H1 (cell line): ENCODE results near the gene NUP50. TPM values are rescaled to one million over a fixed set of nuclear protein-coding genes. Genes with fewer than 3 reads are reported as not detected.

Experiments
- CTCF ChIA-PET: fragments of 300-600 bp; sonication (Branson Sonifier 250); formaldehyde crosslinking; loops from one replicate; lab custom pipeline; 2021; ENCODE audit not compliant: partially characterized antibody; lab: Charles Lee
- POLR2A ChIA-PET: fragments of 300-600 bp; sonication (Branson Sonifier 250); formaldehyde crosslinking; loops from one replicate; lab custom pipeline; 2021; ENCODE audit warnings: inconsistent platforms; ENCODE audit not compliant: partially characterized antibody; lab: Charles Lee
- DNase-seq, 2 experiments: peaks; one replicate each; pipeline versions ENCODE4 v3.0.0 to v3.0.0-alpha.2; 2010 to 2022; ENCODE audit warnings: low spot score in 2 of 2, low read depth in 1 of 2, mixed read lengths in 1 of 2
- FAIRE-seq: peaks from 2 replicates; lab custom pipeline; 2011; peaks lifted over from hg19 to GRCh38; lab: Jason Lieb, UNC
- H2AFZ ChIP-seq: 2 replicates; pipeline ENCODE4 v1.8.1; 2012; ENCODE audit warnings: low read length, inconsistent platforms
- H2AK5ac ChIP-seq: 2 replicates; pipeline ENCODE4 v1.6.1; 2013; ENCODE audit warnings: low read depth, low read length
- H2BK120ac ChIP-seq: replicated peaks from 2 replicates; pipeline ENCODE3; 2013; ENCODE audit warnings: low read depth, low read length, inconsistent platforms
- H2BK12ac ChIP-seq: 2 replicates; pipeline ENCODE4 v1.6.1; 2013; ENCODE audit warnings: low read depth, low read length
- H2BK15ac ChIP-seq: 2 replicates; pipeline ENCODE4 v1.6.1; 2013; ENCODE audit warnings: low read length
- H2BK20ac ChIP-seq: 2 replicates; pipeline ENCODE4 v1.6.1; 2013; ENCODE audit warnings: low read length
- H2BK5ac ChIP-seq: 2 replicates; pipeline ENCODE4 v1.6.1; 2013; ENCODE audit warnings: low read depth, low read length
- H3K14ac ChIP-seq: 2 replicates; pipeline ENCODE4 v1.6.1; 2013; ENCODE audit warnings: inconsistent platforms; ENCODE audit not compliant: insufficient read length
- H3K18ac ChIP-seq: 2 replicates; pipeline ENCODE4 v1.6.1; 2013; ENCODE audit warnings: low read length; ENCODE audit errors: extremely low read depth
- H3K23ac ChIP-seq: 2 replicates; pipeline ENCODE4 v1.6.1; 2013; ENCODE audit warnings: inconsistent platforms; ENCODE audit not compliant: insufficient read length
- H3K23me2 ChIP-seq: 2 replicates; pipeline ENCODE4 v1.6.1; 2013; ENCODE audit warnings: low read depth, low read length
- H3K27ac ChIP-seq: 2 replicates; pipeline ENCODE4 v1.6.1; 2011; ENCODE audit warnings: low read depth, low read length, inconsistent platforms
- H3K27me3 ChIP-seq, 4 experiments: replicated peaks in 1 of 4; 1 replicate in 1 of 4; 2 replicates in 3 of 4; pipeline versions ENCODE4 v1.6.1 to v1.8.1; 2011 to 2013; ENCODE audit warnings: low read length in 3 of 4, mild to moderate bottlenecking in 3 of 4, inconsistent platforms in 2 of 4, mixed read lengths in 2 of 4, moderate library complexity in 1 of 4; ENCODE audit not compliant: control insufficient read depth in 3 of 4, insufficient read depth in 3 of 4; ENCODE audit errors: extremely low read depth in 1 of 4
- H3K36me3 ChIP-seq, 4 experiments: 2 replicates each; pipeline versions ENCODE4 v1.6.1 to v1.8.1; 2011 to 2013; ENCODE audit warnings: mild to moderate bottlenecking in 4 of 4, low read length in 3 of 4, moderate library complexity in 2 of 4, control low read depth in 1 of 4, inconsistent platforms in 1 of 4; ENCODE audit not compliant: insufficient read depth in 4 of 4, control insufficient read depth in 2 of 4
- H3K4ac ChIP-seq: replicated peaks from 2 replicates; pipeline ENCODE3; 2013; ENCODE audit warnings: low read length, low read depth, mixed read lengths, inconsistent platforms; ENCODE audit not compliant: insufficient read length
- H3K4me1 ChIP-seq, 4 experiments: replicated peaks in 1 of 4; 1 replicate in 1 of 4; 2 replicates in 3 of 4; pipeline versions ENCODE4 v1.6.1 to v1.8.1; 2011 to 2013; ENCODE audit warnings: low read length in 3 of 4, inconsistent platforms in 2 of 4, mixed read lengths in 1 of 4; ENCODE audit not compliant: insufficient read depth in 4 of 4, control insufficient read depth in 3 of 4
- H3K4me2 ChIP-seq, 2 experiments: 2 replicates each; pipeline versions ENCODE4 v1.6.1 to v1.8.1; 2011 to 2013; ENCODE audit warnings: low read depth in 2 of 2, low read length in 2 of 2, control low read depth in 1 of 2, inconsistent platforms in 1 of 2, mild to moderate bottlenecking in 1 of 2; ENCODE audit not compliant: insufficient read depth in 1 of 2
- H3K4me3 ChIP-seq, 4 experiments: fragments of 200-600, 300-600 bp in 1 of 4; sonication (generic), shearing (Covaris generic), sonication (Bioruptor Twin) in 1 of 4; 2 replicates each; pipeline versions ENCODE4 v1.5.1 to v1.8.1; 2011 to 2016; ENCODE audit warnings: low read length in 4 of 4, low read depth in 3 of 4, control low read depth in 2 of 4, inconsistent platforms in 2 of 4, mild to moderate bottlenecking in 2 of 4, mixed read lengths in 1 of 4, moderate library complexity in 1 of 4; ENCODE audit not compliant: insufficient read depth in 2 of 4; ENCODE audit errors: extremely low read depth in 1 of 4
- H3K56ac ChIP-seq: replicated peaks from 2 replicates; pipeline ENCODE3; 2013; ENCODE audit warnings: low read depth, mild to moderate bottlenecking, mixed read lengths, low read length, inconsistent platforms; ENCODE audit not compliant: insufficient read length
- H3K79me1 ChIP-seq: 2 replicates; pipeline ENCODE4 v1.6.1; 2013; ENCODE audit warnings: low read depth, low read length, control low read depth
- H3K79me2 ChIP-seq, 2 experiments: 2 replicates each; pipeline versions ENCODE4 v1.6.1 to v1.8.1; 2012 to 2013; ENCODE audit warnings: low read length in 2 of 2, mild to moderate bottlenecking in 2 of 2, inconsistent platforms in 1 of 2; ENCODE audit not compliant: insufficient read depth in 2 of 2, control insufficient read depth in 1 of 2
- H3K9ac ChIP-seq, 4 experiments: replicated peaks in 1 of 4; 1 replicate in 1 of 4; 2 replicates in 3 of 4; pipeline versions ENCODE4 v1.6.1 to v1.8.1; 2011 to 2013; ENCODE audit warnings: low read depth in 3 of 4, low read length in 3 of 4, control low read depth in 2 of 4, mild to moderate bottlenecking in 2 of 4, moderate library complexity in 2 of 4, inconsistent platforms in 1 of 4; ENCODE audit errors: extremely low read depth in 1 of 4
- H3K9me3 ChIP-seq, 2 experiments: 2 replicates each; pipeline versions ENCODE4 v1.6.1 to v1.8.1; 2012 to 2013; ENCODE audit warnings: mild to moderate bottlenecking in 2 of 2, moderate library complexity in 2 of 2, control low read depth in 1 of 2, inconsistent platforms in 1 of 2, low read depth in 1 of 2, low read length in 1 of 2, mixed read lengths in 1 of 2; ENCODE audit not compliant: insufficient read depth in 2 of 2
- H4K20me1 ChIP-seq, 2 experiments: replicated peaks in 1 of 2; 2 replicates each; pipeline versions ENCODE3 to v1.8.1; 2011 to 2013; ENCODE audit warnings: inconsistent platforms in 2 of 2, low read length in 2 of 2, mild to moderate bottlenecking in 1 of 2; ENCODE audit not compliant: insufficient read depth in 2 of 2, control insufficient read depth in 1 of 2
- H4K5ac ChIP-seq: 2 replicates; pipeline ENCODE4 v1.6.1; 2013; ENCODE audit warnings: low read length, low read depth, mixed read lengths, inconsistent platforms; ENCODE audit not compliant: insufficient read length
- H4K8ac ChIP-seq: 2 replicates; pipeline ENCODE4 v1.8.0; 2013; ENCODE audit warnings: mild to moderate bottlenecking, moderate library complexity, low read length, inconsistent platforms; ENCODE audit not compliant: insufficient read depth; ENCODE audit errors: extremely low read depth
- H4K91ac ChIP-seq: replicated peaks from 2 replicates; pipeline ENCODE3; 2013; ENCODE audit warnings: low read length, mixed read lengths, inconsistent platforms; ENCODE audit not compliant: insufficient read length
- BCL11A ChIP-seq, 2 experiments: IDR thresholded peaks; one replicate each; pipeline ENCODE4 v1.6.1; 2011; ENCODE audit warnings: low read depth in 2 of 2, low read length in 2 of 2, mild to moderate bottlenecking in 2 of 2
- CBX5 ChIP-seq: fragments of 300-800, 300-1000 bp; sonication (generic); IDR thresholded peaks from 2 replicates; pipeline ENCODE4 v1.7.1; 2016; ENCODE audit warnings: antibody characterized with exemption, low read length, low read depth
- GTF2F1 ChIP-seq: IDR thresholded peaks from 2 replicates; pipeline ENCODE4 v1.6.1; 2012; ENCODE audit warnings: low read depth, low read length, improper control_type of control experiment, borderline replicate concordance
- HDAC6 ChIP-seq: IDR thresholded peaks from one replicate; pipeline ENCODE4 v1.7.1; 2012; ENCODE audit warnings: low read depth, mild to moderate bottlenecking, inconsistent platforms, low read length, moderate library complexity
- JUN ChIP-seq: IDR thresholded peaks from 2 replicates; pipeline ENCODE4 v1.6.1; 2011; ENCODE audit warnings: low read depth, mild to moderate bottlenecking, improper control_type of control experiment, low read length
- JUND ChIP-seq: IDR thresholded peaks from 2 replicates; pipeline ENCODE4 v1.6.1; 2011; ENCODE audit warnings: mild to moderate bottlenecking, improper control_type of control experiment, low read length
- NANOG ChIP-seq: IDR thresholded peaks from 2 replicates; pipeline ENCODE4 v1.6.1; 2011; ENCODE audit warnings: low read length, low read depth, mild to moderate bottlenecking, inconsistent platforms; ENCODE audit not compliant: insufficient read depth, poor library complexity, severe bottlenecking
- POLR2AphosphoS5 ChIP-seq: IDR thresholded peaks from 2 replicates; pipeline ENCODE4 v1.6.1; 2011; ENCODE audit warnings: low read depth, low read length
- SIN3A ChIP-seq, 2 experiments: IDR thresholded peaks in 1 of 2; conservative IDR thresholded peaks in 1 of 2; 2 replicates each; pipeline ENCODE4 v1.6.1; 2011 to 2012; ENCODE audit warnings: low read length in 2 of 2, improper control_type of control experiment in 1 of 2, low read depth in 1 of 2, mild to moderate bottlenecking in 1 of 2
- SP1 ChIP-seq: IDR thresholded peaks from 2 replicates; pipeline ENCODE4 v1.6.1; 2011; ENCODE audit warnings: low read depth, low read length
- TAF1 ChIP-seq: IDR thresholded peaks from 2 replicates; pipeline ENCODE4 v1.6.1; 2011; ENCODE audit warnings: mild to moderate bottlenecking, low read depth, low read length
- ZNF274 ChIP-seq: IDR thresholded peaks from 2 replicates; pipeline ENCODE4 v1.7.0; 2012; ENCODE audit warnings: low read length, borderline replicate concordance; ENCODE audit errors: extremely low read depth
- WGBS, 2 experiments: shearing (Covaris generic) in 1 of 2; methylation state at CpG; one replicate each; pipeline versions ENCODE4 v1.1.6 to v1.1.7; 2013 to 2015; ENCODE audit warnings: low lambda C conversion rate in 2 of 2, mixed read lengths in 2 of 2, inconsistent platforms in 1 of 2, low coverage in 1 of 2, missing lambda C conversion rate in 1 of 2; ENCODE audit not compliant: insufficient replicate concordance in 2 of 2, insufficient coverage in 1 of 2, insufficient read length in 1 of 2; ENCODE audit errors: extremely low coverage in 1 of 2, missing lambda C conversion rate in 1 of 2; 5-methylcytosine and 5-hydroxymethylcytosine counted together
- polyA plus RNA-seq, 7 experiments: library from polyadenylated mRNA; depleted of rRNA in 3 of 7; stranded (reverse) in 5 of 7; unstranded in 2 of 7; fragments of >200 nt in 5 of 7; fragments of 200-250 nt in 2 of 7; gene quantifications; 1 replicate in 5 of 7; 2 replicates in 1 of 7; 4 replicates in 1 of 7; pipeline versions ENCODE4 v1.2.1 to v1.2.3, GENCODE V29; 2011 to 2013; ENCODE audit warnings: missing spikeins in 2 of 7, mixed read lengths in 2 of 7
- total RNA-seq: library from RNA; stranded (reverse); fragmentation: NEBNext Ultra II Directional; extraction: Animal tissue kit (Norgen Biotek cat#: 25700); gene quantifications from 2 replicates; pipeline ENCODE4 v1.2.1, GENCODE V29; 2021
- TF ChIP-seq, protein P1 (sequence below): IDR thresholded peaks from 2 replicates; pipeline ENCODE4 v1.6.1; 2012; ENCODE audit warnings: low read length, inconsistent platforms

NUP50 gene
- total and polyA plus RNA-seq, 2 of the 8 experiments (the other 6 are each of a cell fraction or from before 2014, with no cell fraction given) = 20.0 to 112 TPM

DNA sequence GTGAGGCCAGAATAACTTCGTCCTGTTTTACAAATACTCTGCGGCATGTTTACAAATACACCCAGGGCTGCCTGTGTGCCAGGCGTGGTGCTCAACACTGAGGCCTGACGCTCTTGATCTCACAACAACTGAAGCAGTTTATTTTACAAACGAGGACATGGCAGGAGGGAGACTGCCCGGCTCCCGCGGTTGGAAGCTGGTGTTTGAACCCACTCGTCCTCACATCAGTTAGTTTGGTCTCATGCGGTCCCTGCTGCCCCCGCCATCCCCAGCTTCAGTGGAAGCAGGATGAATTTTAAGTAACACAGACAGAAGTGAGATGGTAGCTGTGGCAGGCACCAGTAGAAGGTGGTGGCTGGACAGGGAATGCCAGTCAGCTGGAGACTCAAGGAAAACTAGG is 60.6 kb downstream of the NUP50 start:
- no peak for FAIRE-seq
- Histone ChIP-seq H2BK5ac (no peak overlapping the region), H3K14ac (no peak overlapping the region), H3K79me1 (peaks cover 2% of the 10 kb centered on the region; the same call in 1 of the 2 replicates), H2BK20ac (no peak overlapping the region), H2BK120ac (no peak overlapping the region), H3K36me3 (no peaks in the 10 kb centered on the region), H4K91ac (peak overlapping the region; percentile 57), H3K4me1 (peaks cover 0 to 20% (median 13%) of the 10 kb centered on the region in 4 experiments; a peak in 6 of 7 replicates), H3K27me3 (no peaks in the 10 kb centered on the region), H2AK5ac (no peak overlapping the region), H3K56ac (no peak overlapping the region), H3K18ac (no peak overlapping the region; the same call in 1 of the 2 replicates), H3K9ac (no peak overlapping the region), H2AFZ (no peak overlapping the region), H3K23me2 (no peaks in the 10 kb centered on the region), H3K4me3 (no peak overlapping the region), H4K8ac (no peak overlapping the region), H3K9me3 (no peaks in the 10 kb centered on the region), H3K27ac (no peak overlapping the region), H2BK15ac (no peak overlapping the region), H3K23ac (no peak overlapping the region), H2BK12ac (no peak overlapping the region), H4K5ac (no peak overlapping the region), H3K4me2 (no peak overlapping the region), H4K20me1 (peaks cover 2 to 17% of the 10 kb centered on the region in 2 experiments), H3K79me2 (peaks cover 0 to 9% of the 10 kb centered on the region in 2 experiments; a peak in 2 of 4 replicates), H3K4ac (no peak overlapping the region)
- ChIA-PET POLR2A (interaction anchor here (0.6 to 1.0 kb wide), 2 partner anchors 60 to 424 kb away, joined by 3 read pairs; no protein-coding TSS in a partner anchor), CTCF (no interaction called here)
- 84% methylated on average over 11 of the region's 11 CpGs; no CpG with 5 or more reads in 1 of the 2 experiments for WGBS, 2 experiments
- DNase-seq = no peak
- TF ChIP-seq POLR2AphosphoS5 (no peak), JUN (no peak), ZNF274 (no peak), HDAC6 (no peak), GTF2F1 (no peak), BCL11A (IDR thresholded peaks at IDR 0.05; ENCODE audit: low read depth in 2 of 2, low read length in 2 of 2) (no peak), SP1 (no peak), SIN3A (conservative IDR thresholded peaks at IDR 0.05 in 1 of 2, IDR thresholded peaks at IDR 0.05 in 1 of 2; ENCODE audit: low read depth in 1 of 2, low read length in 2 of 2) (no peak), TAF1 (no peak), CBX5 (no peak), JUND (no peak), NANOG (no peak)
- TF ChIP-seq, protein P1, sequence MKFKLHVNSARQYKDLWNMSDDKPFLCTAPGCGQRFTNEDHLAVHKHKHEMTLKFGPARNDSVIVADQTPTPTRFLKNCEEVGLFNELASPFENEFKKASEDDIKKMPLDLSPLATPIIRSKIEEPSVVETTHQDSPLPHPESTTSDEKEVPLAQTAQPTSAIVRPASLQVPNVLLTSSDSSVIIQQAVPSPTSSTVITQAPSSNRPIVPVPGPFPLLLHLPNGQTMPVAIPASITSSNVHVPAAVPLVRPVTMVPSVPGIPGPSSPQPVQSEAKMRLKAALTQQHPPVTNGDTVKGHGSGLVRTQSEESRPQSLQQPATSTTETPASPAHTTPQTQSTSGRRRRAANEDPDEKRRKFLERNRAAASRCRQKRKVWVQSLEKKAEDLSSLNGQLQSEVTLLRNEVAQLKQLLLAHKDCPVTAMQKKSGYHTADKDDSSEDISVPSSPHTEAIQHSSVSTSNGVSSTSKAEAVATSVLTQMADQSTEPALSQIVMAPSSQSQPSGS = no peak
